Activated naive CD8-positive, alpha-beta T cell treated with anti-CD3 and anti-CD28 coated beads, Interleukin-2, amount 50 U/mL, for 16 hours (primary cell): ENCODE measurements around the gene OR51L1.

Experiments
- DNase-seq: peaks from one replicate; pipeline ENCODE4 v3.0.0-alpha.2; 2020; ENCODE audit warnings: low read depth, low spot score

Gene OR51L1

DNA sequence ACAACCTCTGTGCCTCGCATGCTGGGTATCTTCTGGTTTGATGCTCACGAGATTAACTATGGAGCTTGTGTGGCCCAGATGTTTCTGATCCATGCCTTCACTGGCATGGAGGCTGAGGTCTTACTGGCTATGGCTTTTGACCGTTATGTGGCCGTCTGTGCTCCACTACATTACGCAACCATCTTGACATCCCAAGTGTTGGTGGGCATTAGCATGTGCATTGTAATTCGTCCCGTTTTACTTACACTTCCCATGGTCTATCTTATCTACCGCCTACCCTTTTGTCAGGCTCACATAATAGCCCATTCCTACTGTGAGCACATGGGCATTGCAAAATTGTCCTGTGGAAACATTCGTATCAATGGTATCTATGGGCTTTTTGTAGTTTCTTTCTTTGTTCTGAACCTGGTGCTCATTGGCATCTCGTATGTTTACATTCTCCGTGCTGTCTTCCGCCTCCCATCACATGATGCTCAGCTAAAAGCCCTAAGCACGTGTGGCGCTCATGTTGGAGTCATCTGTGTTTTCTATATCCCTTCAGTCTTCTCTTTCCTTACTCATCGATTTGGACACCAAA lies 52.2 kb downstream of the OR51L1 start:
- DNase-seq = no peak
